GM12878 (cell line): ENCODE results near the gene DRAP1.

Experiments
- CEBPB ChIP-seq, 2 experiments: fragments of 150-350 bp in 1 of 2; IDR thresholded peaks; 2 replicates each; pipeline ENCODE4 v1.6.1; 2012 to 2014; ENCODE audit warnings: low read depth in 2 of 2, low read length in 2 of 2, borderline replicate concordance in 1 of 2, inconsistent platforms in 1 of 2
- CHD4 ChIP-seq: fragments of 200-600 bp; sonication (generic); IDR thresholded peaks from 2 replicates; pipeline ENCODE4 v1.6.1; 2016; ENCODE audit warnings: mild to moderate bottlenecking
- CREM ChIP-seq: IDR thresholded peaks from 2 replicates; pipeline ENCODE4 v1.6.1; 2014; ENCODE audit warnings: antibody characterized with exemption, low read depth
- CTCF ChIP-seq, 3 experiments: IDR thresholded peaks in 2 of 3; conservative IDR thresholded peaks in 1 of 3; 2 replicates each; pipeline ENCODE4 v1.5.1; 2011; ENCODE audit warnings: low read depth in 3 of 3, low read length in 3 of 3, mild to moderate bottlenecking in 3 of 3, control low read depth in 2 of 3, moderate library complexity in 2 of 3, inconsistent platforms in 1 of 3, mixed read lengths in 1 of 3; ENCODE audit not compliant: control insufficient read depth in 2 of 3, insufficient read depth in 1 of 3; ENCODE audit errors: extremely low read depth in 1 of 3
- EED ChIP-seq: sonication (generic); IDR thresholded peaks from 2 replicates; pipeline ENCODE4 v1.6.1; 2016; ENCODE audit warnings: antibody characterized with exemption, low read depth
- HDAC6 ChIP-seq: fragments of 200-600 bp; sonication (generic); IDR thresholded peaks from one replicate; pipeline ENCODE4 v1.8.0; 2017; ENCODE audit warnings: antibody characterized with exemption; ENCODE audit not compliant: unreplicated experiment
- POLR2A ChIP-seq: IDR thresholded peaks from 2 replicates; pipeline ENCODE4 v1.6.1; 2011; ENCODE audit warnings: low read depth, mild to moderate bottlenecking, low read length
- POLR2AphosphoS5 ChIP-seq: IDR thresholded peaks from 2 replicates; pipeline ENCODE4 v1.6.1; 2011; ENCODE audit warnings: mild to moderate bottlenecking, low read length, inconsistent platforms
- ZNF24 ChIP-seq: fragments of 450-650 bp; IDR thresholded peaks from 2 replicates; pipeline ENCODE4 v1.6.1; 2017; ENCODE audit warnings: antibody characterized with exemption, mild to moderate bottlenecking
- ZZZ3 ChIP-seq: IDR thresholded peaks from 2 replicates; pipeline ENCODE4 v1.6.1; 2011; ENCODE audit warnings: low read depth; ENCODE audit not compliant: control insufficient read depth, insufficient read length

- TF ChIP-seq CREM (no peak), CTCF (IDR thresholded peaks at IDR 0.05 in 2 of 3, conservative IDR thresholded peaks at IDR 0.05 in 1 of 3; ENCODE audit: control insufficient read depth in 2 of 3, extremely low read depth in 1 of 3, insufficient read depth in 1 of 3, low read depth in 3 of 3, low read length in 3 of 3) (no peak), CEBPB (IDR thresholded peaks at IDR 0.05; ENCODE audit: borderline replicate concordance in 1 of 2, low read depth in 2 of 2, low read length in 2 of 2) (no peak), HDAC6 (no peak), EED (no peak), CHD4 (no peak), ZNF24 (no peak), ZZZ3 (no peak), POLR2AphosphoS5 (no peak), POLR2A (no peak)
These were observed 26.2 kb downstream of the DRAP1 start, which contains the start of gene TSGA10IP for GRCh38 chr11:65945430-65945911.
